ENCODE measurements around the gene ADAMTS12. TPM values are rescaled to one million over a fixed set of nuclear protein-coding genes. Genes with fewer than 3 reads are reported as not detected.
A peak's percentile ranks its signal among the peaks of the same experiment; 100 is the strongest.

ADAMTS12 gene
- polyA plus RNA-seq (2013, experiment 1 of 2): 6.8 TPM
- 8.3 TPM for polyA plus RNA-seq (2013, experiment 2 of 2)

GRCh38 chr5:33891788-33892619, at the start of gene ADAMTS12:
TSS of gene ADAMTS12 (minus strand) at chr5:33891990. CDS start at chr5:33891856, 134 bp downstream.
- peaks cover 30% of the 10 kb centered on the region for H3K4me1 ChIP-seq (ENCODE audit: insufficient read depth, low read length)
- peaks cover 8% of the 10 kb centered on the region; the same call in 1 of the 2 replicates for H3K27me3 ChIP-seq (ENCODE audit: insufficient read depth, low read length)
- WGBS: 2% methylated on average over 43 of the region's 45 CpGs
- peak within 1 kb of the TSS; percentile 39; the same call in 1 of the 2 replicates for H3K27ac ChIP-seq (ENCODE audit: low read depth, low read length)
- no peaks in the 10 kb centered on the region for H3K36me3 ChIP-seq (ENCODE audit: insufficient read depth, low read length)
- peak within 1 kb of the TSS; percentile 66 for H3K9ac ChIP-seq (ENCODE audit: low read depth, low read length)
- H3K9me3 ChIP-seq (ENCODE audit: insufficient read depth, low read depth, low read length): no peaks in the 10 kb centered on the region
- H3K4me3 ChIP-seq (ENCODE audit: low read length): peak within 1 kb of the TSS; percentile 76

- no peak overlapping the region for H3K27ac ChIP-seq (ENCODE audit: low read depth, low read length)
- no peaks in the 10 kb centered on the region for H3K4me1 ChIP-seq (ENCODE audit: insufficient read depth, low read length)
- 96% methylated on average over 5 of the region's 5 CpGs for WGBS
- H3K4me3 ChIP-seq (ENCODE audit: low read length): no peak overlapping the region
- no peaks in the 10 kb centered on the region for H3K9me3 ChIP-seq (ENCODE audit: insufficient read depth, low read depth, low read length)
- H3K9ac ChIP-seq (ENCODE audit: low read depth, low read length): no peak overlapping the region
- peaks cover 20% of the 10 kb centered on the region for H3K27me3 ChIP-seq (ENCODE audit: insufficient read depth, low read length)
- H3K36me3 ChIP-seq (ENCODE audit: insufficient read depth, low read length): no peaks in the 10 kb centered on the region
Measured at GRCh38 chr5:33941090-33941489, 49.3 kb upstream of the ADAMTS12 start.

GRCh38 chr5:33939556-33940262, 47.9 kb upstream of the ADAMTS12 start:
- Histone ChIP-seq H3K9me3 (ENCODE audit: insufficient read depth, low read depth, low read length) (no peaks in the 10 kb centered on the region), H3K9ac (ENCODE audit: low read depth, low read length) (no peak overlapping the region), H3K27me3 (ENCODE audit: insufficient read depth, low read length) (peaks cover 27% of the 10 kb centered on the region), H3K27ac (ENCODE audit: low read depth, low read length) (no peak overlapping the region), H3K4me1 (ENCODE audit: insufficient read depth, low read length) (no peaks in the 10 kb centered on the region), H3K4me3 (ENCODE audit: low read length) (no peak overlapping the region), H3K36me3 (ENCODE audit: insufficient read depth, low read length) (no peaks in the 10 kb centered on the region)
- WGBS: 96% methylated on average over 8 of the region's 8 CpGs

GRCh38 chr5:33938881-33939280, 47.1 kb upstream of the ADAMTS12 start:
- H3K36me3 ChIP-seq (ENCODE audit: insufficient read depth, low read length): no peaks in the 10 kb centered on the region
- H3K27ac ChIP-seq (ENCODE audit: low read depth, low read length): no peak overlapping the region
- H3K4me1 ChIP-seq (ENCODE audit: insufficient read depth, low read length): no peaks in the 10 kb centered on the region
- peaks cover 27% of the 10 kb centered on the region for H3K27me3 ChIP-seq (ENCODE audit: insufficient read depth, low read length)
- WGBS: 95% methylated on average over 15 of the region's 15 CpGs
- no peak overlapping the region for H3K4me3 ChIP-seq (ENCODE audit: low read length)
- no peaks in the 10 kb centered on the region for H3K9me3 ChIP-seq (ENCODE audit: insufficient read depth, low read depth, low read length)
- no peak overlapping the region for H3K9ac ChIP-seq (ENCODE audit: low read depth, low read length)

- Histone ChIP-seq H3K9ac (ENCODE audit: low read depth, low read length) (no peak overlapping the region), H3K4me3 (ENCODE audit: low read length) (no peak overlapping the region), H3K27ac (ENCODE audit: low read depth, low read length) (no peak overlapping the region), H3K27me3 (ENCODE audit: insufficient read depth, low read length) (peaks cover 27% of the 10 kb centered on the region), H3K9me3 (ENCODE audit: insufficient read depth, low read depth, low read length) (no peaks in the 10 kb centered on the region), H3K4me1 (ENCODE audit: insufficient read depth, low read length) (no peaks in the 10 kb centered on the region), H3K36me3 (ENCODE audit: insufficient read depth, low read length) (no peaks in the 10 kb centered on the region)
- 96% methylated on average over 14 of the region's 14 CpGs for WGBS
Measured at GRCh38 chr5:33938507-33938796, 46.7 kb upstream of the ADAMTS12 start.

GRCh38 chr5:33937707-33938506, 46.1 kb upstream of the ADAMTS12 start:
- Histone ChIP-seq H3K4me3 (ENCODE audit: low read length) (no peak overlapping the region), H3K36me3 (ENCODE audit: insufficient read depth, low read length) (no peaks in the 10 kb centered on the region), H3K4me1 (ENCODE audit: insufficient read depth, low read length) (no peaks in the 10 kb centered on the region), H3K9me3 (ENCODE audit: insufficient read depth, low read depth, low read length) (no peaks in the 10 kb centered on the region), H3K27me3 (ENCODE audit: insufficient read depth, low read length) (peaks cover 27% of the 10 kb centered on the region), H3K27ac (ENCODE audit: low read depth, low read length) (no peak overlapping the region), H3K9ac (ENCODE audit: low read depth, low read length) (no peak overlapping the region)
- 93% methylated on average over 54 of the region's 54 CpGs for WGBS

- no peaks in the 10 kb centered on the region for H3K36me3 ChIP-seq (ENCODE audit: insufficient read depth, low read length)
- H3K4me1 ChIP-seq (ENCODE audit: insufficient read depth, low read length): no peaks in the 10 kb centered on the region; the same call in 1 of the 2 replicates
- H3K27me3 ChIP-seq (ENCODE audit: insufficient read depth, low read length): peaks cover 27% of the 10 kb centered on the region
- no peak overlapping the region for H3K4me3 ChIP-seq (ENCODE audit: low read length)
- H3K9ac ChIP-seq (ENCODE audit: low read depth, low read length): no peak overlapping the region
- WGBS: 96% methylated on average over 54 of the region's 54 CpGs
- H3K9me3 ChIP-seq (ENCODE audit: insufficient read depth, low read depth, low read length): no peaks in the 10 kb centered on the region
- no peak overlapping the region for H3K27ac ChIP-seq (ENCODE audit: low read depth, low read length)
Measured at GRCh38 chr5:33937017-33937706, 45.4 kb upstream of the ADAMTS12 start.

- H3K27ac ChIP-seq (ENCODE audit: low read depth, low read length): no peak within 1 kb of the TSS
- no peaks in the 10 kb centered on the region for H3K9me3 ChIP-seq (ENCODE audit: insufficient read depth, low read depth, low read length)
- H3K36me3 ChIP-seq (ENCODE audit: insufficient read depth, low read length): no peaks in the 10 kb centered on the region
- no peak within 1 kb of the TSS for H3K9ac ChIP-seq (ENCODE audit: low read depth, low read length)
- H3K4me1 ChIP-seq (ENCODE audit: insufficient read depth, low read length): peaks cover 3% of the 10 kb centered on the region; the same call in 1 of the 2 replicates
- 44% methylated on average over 45 of the region's 45 CpGs for WGBS
- H3K27me3 ChIP-seq (ENCODE audit: insufficient read depth, low read length): peaks cover 27% of the 10 kb centered on the region
- H3K4me3 ChIP-seq (ENCODE audit: low read length): peak within 1 kb of the TSS; percentile 68
Measured at GRCh38 chr5:33936381-33937016, 44.7 kb upstream of the ADAMTS12 start, which contains the start of gene RXFP3. TSS of gene RXFP3 (plus strand) at chr5:33936386. CDS start at chr5:33936741, 355 bp downstream.

GRCh38 chr5:33936004-33936380, 44.2 kb upstream of the ADAMTS12 start:
- Histone ChIP-seq H3K27ac (ENCODE audit: low read depth, low read length) (no peak overlapping the region), H3K27me3 (ENCODE audit: insufficient read depth, low read length) (peaks cover 27% of the 10 kb centered on the region), H3K36me3 (ENCODE audit: insufficient read depth, low read length) (no peaks in the 10 kb centered on the region), H3K9ac (ENCODE audit: low read depth, low read length) (no peak overlapping the region), H3K4me1 (ENCODE audit: insufficient read depth, low read length) (peaks cover 8% of the 10 kb centered on the region), H3K9me3 (ENCODE audit: insufficient read depth, low read depth, low read length) (no peaks in the 10 kb centered on the region), H3K4me3 (ENCODE audit: low read length) (peak overlapping the region; percentile 68)
- under 1% methylated on average over 30 of the region's 30 CpGs for WGBS

GRCh38 chr5:33934176-33934575, 42.4 kb upstream of the ADAMTS12 start:
- Histone ChIP-seq H3K9ac (ENCODE audit: low read depth, low read length) (no peak overlapping the region), H3K4me1 (ENCODE audit: insufficient read depth, low read length) (peaks cover 24% of the 10 kb centered on the region), H3K27ac (ENCODE audit: low read depth, low read length) (no peak overlapping the region), H3K27me3 (ENCODE audit: insufficient read depth, low read length) (peaks cover 27% of the 10 kb centered on the region), H3K9me3 (ENCODE audit: insufficient read depth, low read depth, low read length) (no peaks in the 10 kb centered on the region), H3K36me3 (ENCODE audit: insufficient read depth, low read length) (no peaks in the 10 kb centered on the region), H3K4me3 (ENCODE audit: low read length) (no peak overlapping the region)
- WGBS: 89% methylated on average over 1 of the region's 1 CpG

Data from HUES64 (cell line).